Measurements from ENCODE around the gene CFAP46.
"Not testable (repeated sequence)": the region's sequence is repeated elsewhere in the genome, so short reads cannot be mapped to it uniquely, and the experiment has no call there.

Gene CFAP46

DNA sequence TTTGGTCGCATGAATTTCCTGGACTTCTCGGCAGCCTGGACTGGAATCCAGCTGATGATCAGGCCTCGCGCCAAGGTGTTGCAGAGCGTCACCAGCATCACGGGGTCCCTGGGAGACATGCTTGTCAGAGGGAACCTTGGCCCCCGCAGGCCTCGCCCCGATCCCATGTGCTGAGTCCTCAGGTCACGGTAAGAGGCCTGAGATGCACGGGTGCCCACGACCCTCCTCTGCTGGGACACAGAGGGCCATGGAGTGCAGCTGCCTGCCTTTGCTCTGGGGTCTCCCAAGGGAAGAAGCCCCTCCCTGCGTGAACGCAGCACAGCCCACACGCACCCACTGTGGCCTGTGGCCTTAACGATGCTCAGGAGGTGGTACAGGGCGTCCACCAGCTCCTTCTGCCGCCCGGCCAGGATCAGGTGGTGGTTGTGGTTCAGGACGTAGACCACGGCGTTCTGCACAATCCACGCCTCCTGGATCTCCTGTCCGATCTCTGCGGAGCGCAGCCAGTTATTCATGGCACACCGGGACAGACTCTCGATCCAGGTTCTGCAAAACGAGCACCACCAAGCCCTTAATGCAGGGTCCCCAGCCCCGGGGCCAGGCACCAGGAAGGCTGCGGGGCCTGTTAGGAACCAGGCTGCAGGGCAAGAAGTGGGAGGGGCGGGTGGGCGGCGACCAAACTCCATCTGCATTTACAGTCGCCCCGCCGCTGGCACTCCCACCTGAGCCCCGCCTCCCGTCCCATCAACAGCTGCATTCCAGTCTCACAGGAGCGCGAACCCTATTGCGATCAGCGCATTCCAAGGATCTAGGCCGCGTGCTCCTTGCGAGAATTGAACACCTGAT lies 29.4 kb downstream of the CFAP46 start:
- no peak for DNase-seq

DNA sequence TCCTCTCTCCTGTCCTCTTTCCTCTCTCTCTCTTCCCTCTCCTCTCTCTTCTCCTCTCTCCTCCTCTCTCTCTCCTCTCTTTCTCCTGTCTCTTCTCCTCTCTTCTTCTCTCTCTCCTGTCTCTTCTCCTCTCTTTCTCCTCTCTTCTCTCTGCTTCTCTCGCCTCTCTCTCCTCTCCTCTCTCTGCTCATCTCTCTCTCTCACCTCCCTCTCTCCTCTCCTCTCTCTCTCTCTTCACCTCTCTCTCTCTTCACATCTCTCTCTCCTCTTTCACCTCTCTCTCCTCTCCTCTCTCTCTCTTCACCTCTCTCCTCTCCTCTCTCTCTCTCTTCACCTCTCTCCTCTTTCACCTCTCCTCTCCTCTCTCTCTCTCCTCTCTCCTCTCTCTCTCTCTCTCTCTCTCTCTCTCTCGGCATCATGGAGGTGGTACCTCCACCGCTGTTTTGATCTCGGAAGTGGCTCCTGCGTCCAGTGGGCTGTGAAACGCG lies 30.1 kb downstream of the CFAP46 start:
- no peak for DNase-seq

DNA sequence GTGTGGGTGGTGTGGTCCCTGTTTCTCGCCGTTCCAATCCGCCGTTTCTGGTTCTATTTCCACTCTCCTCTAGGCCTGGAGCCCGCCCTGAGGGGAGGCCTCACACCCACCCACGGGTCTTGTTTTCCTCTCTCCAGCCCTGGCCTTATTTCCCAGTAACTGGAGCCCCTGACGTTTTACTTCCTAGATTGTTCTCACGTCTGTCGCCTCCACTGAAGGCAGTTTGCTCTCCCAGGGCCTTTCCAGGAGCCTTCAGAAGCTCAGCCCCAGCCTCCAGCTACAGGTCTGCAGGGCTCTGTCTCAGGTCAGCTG lies 30.6 kb downstream of the CFAP46 start:
- DNase-seq, result no peak

DNA sequence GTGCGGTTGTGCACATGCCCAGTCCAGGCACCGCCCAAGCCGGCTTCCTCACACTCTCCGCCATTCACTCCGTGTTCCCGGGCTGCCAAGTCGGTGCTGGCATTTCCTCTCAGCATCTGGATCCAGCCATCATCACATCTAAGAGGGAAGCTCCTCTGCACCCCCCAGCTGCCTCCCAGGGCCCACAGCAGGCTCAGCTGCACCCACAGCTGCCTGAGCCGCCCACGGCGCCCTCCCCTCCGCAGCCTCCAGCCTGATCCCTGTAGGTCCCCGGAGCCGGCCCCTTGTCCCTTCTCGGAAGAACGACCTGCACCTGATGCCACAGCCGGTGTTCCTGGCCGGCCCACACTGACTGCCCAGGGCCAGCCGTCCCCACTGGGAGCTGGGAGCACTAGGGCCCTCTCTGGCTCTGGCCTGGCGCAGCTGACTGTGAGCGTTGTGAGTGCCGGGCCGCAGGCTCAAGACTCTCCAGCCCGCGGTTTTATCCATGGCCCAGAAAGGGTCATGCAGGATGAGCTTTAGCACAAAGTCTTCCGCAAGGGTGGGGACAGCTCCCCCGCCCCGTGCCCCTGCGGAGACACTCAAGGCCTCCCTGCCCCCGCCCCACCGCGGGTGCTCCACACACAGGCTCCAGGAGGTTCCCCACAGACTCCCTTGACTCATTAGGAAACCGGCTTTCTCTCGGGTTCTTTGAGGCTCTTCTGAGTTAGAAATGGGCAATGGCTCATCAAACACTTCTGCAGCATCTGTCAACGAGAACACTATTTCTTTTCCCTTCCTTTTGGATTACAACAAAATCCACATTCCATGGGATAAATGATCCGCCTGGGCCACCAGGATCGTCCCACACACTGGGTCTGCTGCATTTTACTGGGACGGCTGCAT lies 31.2 kb downstream of the CFAP46 start:
- DNase-seq, result no peak

DNA sequence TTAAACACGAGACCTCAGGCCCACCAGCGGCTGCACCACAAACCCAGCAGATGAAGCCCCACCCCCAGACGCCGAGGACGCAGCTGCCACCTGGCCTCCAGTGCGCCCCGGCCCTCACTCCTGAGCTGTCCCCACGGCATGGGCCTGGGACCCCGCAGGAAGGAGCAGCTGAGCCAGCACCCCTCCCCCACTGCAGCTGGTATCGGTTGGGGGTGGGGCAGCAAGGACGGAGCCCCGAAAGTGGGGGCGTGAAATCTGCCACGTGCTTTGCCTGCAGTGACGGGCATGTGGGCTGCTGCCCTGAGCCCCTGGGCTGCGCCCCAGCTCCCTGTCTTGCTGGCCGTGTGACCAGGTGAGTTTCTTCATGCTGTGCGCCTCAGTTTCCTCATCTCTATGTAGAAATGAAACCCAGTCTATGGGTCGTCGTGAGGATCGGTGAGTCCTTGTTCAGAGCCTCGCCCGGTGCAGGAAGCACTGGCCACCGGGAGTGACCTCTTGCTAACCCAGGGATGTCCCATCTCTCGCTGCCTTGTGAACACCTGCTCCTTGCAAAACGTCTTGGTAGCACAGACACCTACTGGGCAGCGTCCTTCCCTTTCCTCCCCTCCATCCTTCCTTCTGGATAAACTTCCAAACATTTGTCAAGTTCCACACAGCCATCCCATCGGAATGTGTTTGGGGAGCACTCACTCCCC lies 32.0 kb downstream of the CFAP46 start:
- no peak for DNase-seq

GRCh38 chr10:132909491-132910071 lies 32.8 kb downstream of the CFAP46 start:
- DNase-seq, result no peak

GRCh38 chr10:132908621-132909295 lies 33.6 kb downstream of the CFAP46 start:
- DNase-seq, result no peak

DNA sequence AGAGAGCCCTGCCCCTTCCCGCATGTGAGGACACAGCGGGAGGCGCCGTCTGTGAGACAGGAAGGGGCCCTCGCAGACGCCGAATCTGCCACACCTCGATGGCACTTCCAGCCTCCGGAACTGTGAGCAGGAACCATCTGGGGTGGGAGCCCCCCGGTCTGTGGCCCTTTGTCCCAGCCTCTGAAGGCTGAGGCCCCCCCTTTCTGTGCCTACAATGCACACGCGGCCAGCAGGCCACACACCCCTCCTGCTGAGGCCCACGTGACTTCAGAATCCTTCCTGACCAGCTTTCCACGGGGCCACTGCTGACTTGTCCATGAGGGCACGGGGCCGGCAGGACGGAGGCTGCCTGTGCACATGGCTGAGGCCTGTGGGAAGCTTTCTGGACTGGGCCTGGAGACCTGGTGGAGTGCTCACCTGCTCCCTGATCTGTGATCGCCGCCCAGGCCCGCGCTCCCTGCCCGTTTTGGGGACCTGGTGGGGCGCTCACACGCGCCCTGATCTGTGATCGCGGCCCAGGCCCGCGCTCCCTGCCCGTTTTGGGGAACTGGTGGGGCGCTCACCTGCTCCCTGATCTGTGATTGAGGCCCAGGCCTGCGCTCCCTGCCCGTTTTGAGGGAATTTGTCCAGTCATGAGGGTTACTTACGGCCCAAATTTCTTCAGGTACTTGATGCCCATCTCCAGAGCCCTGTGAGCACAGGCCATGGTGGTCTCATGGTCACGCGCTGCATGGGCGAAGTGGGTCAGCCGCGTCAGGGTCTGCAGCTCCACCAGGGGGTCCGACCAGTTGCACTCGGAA lies 34.3 kb downstream of the CFAP46 start:
- no peak for DNase-seq

DNA sequence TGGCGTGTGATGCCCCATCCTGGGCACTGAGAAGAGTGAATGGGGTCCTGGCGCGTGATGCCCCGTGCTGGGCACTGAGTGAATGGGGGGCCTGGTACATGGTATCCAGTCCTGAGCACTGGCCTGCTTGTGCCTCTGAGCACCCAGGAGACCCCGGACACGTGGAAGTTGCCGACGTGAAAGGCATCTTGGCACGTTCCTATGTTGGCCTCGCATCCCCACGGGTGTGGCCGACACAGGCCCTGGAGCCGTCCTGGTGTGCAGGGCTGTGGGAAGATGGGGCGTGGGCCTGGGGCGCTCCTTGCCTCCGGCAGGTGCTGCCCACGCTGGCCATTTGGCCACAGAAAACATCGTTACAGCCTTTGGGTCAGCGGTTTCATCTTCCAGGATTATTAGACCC lies 35.5 kb downstream of the CFAP46 start:
- DNase-seq, result no peak

GRCh38 chr10:132906106-132906505 lies 36.3 kb downstream of the CFAP46 start:
- DNase-seq, result no peak

- DNase-seq, result no peak
These were observed 36.7 kb downstream of the CFAP46 start for GRCh38 chr10:132905661-132906060.

GRCh38 chr10:132904814-132905649 lies 37.3 kb downstream of the CFAP46 start:
- no peak for DNase-seq

DNA sequence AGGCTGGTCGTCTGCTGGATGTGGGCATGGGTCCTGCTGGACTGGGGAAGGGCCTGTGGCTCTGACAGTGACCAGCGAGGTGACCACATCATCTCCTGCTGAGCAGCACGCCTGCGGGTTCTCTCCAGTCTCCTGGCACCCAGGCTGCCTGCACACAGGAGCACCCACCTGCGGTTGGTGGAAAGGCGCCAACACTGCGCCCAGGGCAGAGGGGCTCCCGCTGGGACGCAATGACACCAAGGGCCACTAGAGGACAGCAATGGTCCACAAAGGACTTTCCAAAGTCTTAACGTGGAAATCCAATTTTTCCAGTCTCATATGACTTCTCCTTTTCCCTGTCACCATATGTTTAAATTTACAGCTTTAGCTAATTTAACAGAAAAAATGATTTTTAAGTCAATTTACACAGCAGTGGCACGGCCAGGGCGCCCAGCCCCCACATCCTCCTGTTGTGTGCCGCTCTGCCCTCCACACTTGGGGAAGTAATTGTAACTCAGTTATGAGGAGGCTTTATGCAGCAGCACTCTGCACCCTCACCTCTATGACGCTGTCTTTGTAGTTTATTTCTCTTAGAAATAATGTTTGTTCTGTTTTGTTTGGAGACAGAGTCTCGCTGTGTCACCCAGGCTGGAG lies 38.1 kb downstream of the CFAP46 start:
- peak; percentile 45 for DNase-seq

DNA sequence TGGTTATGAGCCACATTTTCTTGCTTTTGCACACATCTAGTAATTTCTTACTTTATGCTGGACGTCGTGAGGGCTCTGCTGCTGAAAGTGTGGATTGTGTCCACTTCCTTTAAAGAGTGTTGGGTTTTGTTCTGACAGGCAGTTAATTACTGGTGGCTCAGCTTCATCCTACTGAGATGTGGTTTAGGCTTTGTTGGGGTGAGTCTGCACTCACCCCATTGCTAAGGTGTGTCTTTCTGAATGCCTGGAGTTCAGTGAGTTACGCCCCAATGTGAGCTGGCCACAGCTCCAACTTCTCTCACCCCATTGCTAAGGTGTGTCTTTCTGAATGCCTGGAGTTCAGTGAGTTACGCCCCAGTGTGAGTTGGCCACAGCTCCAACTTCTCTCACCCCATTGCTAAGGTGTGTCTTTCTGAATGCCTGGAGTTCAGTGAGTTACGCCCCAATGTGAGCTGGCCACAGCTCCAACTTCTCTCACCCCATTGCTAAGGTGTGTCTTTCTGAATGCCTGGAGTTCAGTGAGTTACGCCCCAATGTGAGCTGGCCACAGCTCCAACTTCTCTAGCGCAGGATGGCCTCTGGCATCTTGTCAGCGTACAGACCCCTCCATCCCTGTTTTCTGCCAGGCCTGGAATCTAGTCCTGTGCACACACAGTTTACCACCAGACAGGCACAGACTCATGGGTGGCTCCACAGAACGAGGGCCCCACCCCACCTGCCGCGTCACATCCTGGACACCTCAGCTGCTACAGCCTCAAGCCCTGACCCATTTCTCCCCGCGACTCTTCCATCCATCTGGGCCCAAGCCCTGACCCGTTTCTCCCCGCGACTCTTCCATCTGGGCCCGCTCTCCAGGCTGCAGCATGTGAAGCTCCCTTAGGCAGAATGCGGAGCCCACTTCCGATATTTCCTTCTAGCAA lies 39.5 kb downstream of the CFAP46 start:
- not testable (repeated sequence) for DNase-seq

GRCh38 chr10:132901351-132901750 lies 41.0 kb downstream of the CFAP46 start:
- DNase-seq, result no peak

DNA sequence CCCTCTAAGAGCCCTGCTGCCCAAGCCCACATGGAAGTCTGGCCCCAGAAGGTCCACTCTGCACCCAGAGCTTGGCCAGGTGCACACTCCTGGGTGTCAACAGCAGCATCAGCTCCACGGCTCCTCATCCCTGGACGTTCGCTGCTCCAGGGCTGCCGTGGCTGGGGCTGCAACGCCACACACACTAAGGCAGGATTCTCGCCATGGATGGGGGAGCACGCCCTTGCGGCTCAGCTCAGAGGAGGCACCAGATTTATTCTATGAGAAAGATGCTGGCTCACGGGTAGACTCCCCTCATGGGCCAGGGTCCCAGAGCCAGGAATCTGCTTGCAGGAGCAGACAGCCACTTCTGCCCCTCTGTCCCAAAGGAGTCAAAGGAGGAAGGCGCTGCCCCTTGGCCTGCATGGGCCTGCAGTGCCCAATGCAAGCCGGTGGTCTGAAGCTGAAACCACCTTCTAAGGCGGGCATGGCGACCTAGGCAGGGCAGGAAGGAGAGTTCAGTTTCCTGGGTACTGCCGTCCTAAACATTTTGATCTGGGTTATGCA lies 42.1 kb downstream of the CFAP46 start:
- DNase-seq, result no peak

- no peak for DNase-seq
These were observed 42.7 kb downstream of the CFAP46 start for GRCh38 chr10:132899751-132900065.

GRCh38 chr10:132899054-132899750 lies 43.2 kb downstream of the CFAP46 start:
- DNase-seq, result no peak

Data from inflammatory macrophage treated with lipopolysaccharide for 4 hours (primary cell).